ENCODE measurements around the gene TMPRSS11A.

The TMPRSS11A gene

DNA sequence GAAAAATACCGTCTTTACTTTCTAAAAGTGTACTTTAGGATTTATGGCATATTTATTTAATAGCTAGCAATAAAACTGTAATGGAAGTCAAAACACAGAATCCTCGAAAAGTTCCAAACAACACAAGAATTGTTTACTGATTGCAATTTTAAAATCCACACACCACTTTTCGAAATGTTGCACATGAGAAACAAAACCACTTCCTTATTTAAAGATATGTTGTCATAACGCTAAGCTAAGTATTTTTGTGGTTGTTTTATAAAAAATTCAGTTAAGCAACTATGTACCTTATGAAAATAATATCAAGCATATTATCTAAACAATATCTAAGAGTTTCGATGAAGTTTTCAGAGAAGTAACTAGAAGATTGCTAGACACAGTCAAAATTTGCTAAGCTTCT is 79.8 kb downstream of the TMPRSS11A start:
- Histone ChIP-seq H4K20me1 (ENCODE audit: insufficient read depth, low read length) (no peaks in the 10 kb centered on the region), H3K79me2 (ENCODE audit: low read length) (no peaks in the 10 kb centered on the region), H2AFZ (ENCODE audit: low read length) (no peak overlapping the region), H3F3A (ENCODE audit: insufficient read depth, low read length) (no peaks in the 10 kb centered on the region), H3K27ac (ENCODE audit: low read length) (no peak overlapping the region), H3K27me3 (replicated peaks; ENCODE audit: insufficient read depth, low read length) (no peaks in the 10 kb centered on the region), H3K9me2 (replicated peaks; ENCODE audit: insufficient read depth, low read length) (no peaks in the 10 kb centered on the region), H3K4me3 (ENCODE audit: low read length) (no peak overlapping the region), H3K4me1 (ENCODE audit: low read length) (no peaks in the 10 kb centered on the region), H3K9ac (ENCODE audit: low read length) (no peak overlapping the region), H3K36me3 (replicated peaks; ENCODE audit: insufficient read depth, low read length) (no peaks in the 10 kb centered on the region), H3K4me2 (ENCODE audit: low read depth, low read length) (no peak overlapping the region), H3K9me3 (replicated peaks; ENCODE audit: insufficient read depth, low read length) (no peaks in the 10 kb centered on the region)
- DNase-seq, result no peak
- no peak for TF ChIP-seq EZH2phosphoT487 (IDR thresholded peaks at IDR 0.05; ENCODE audit: low read length)
- no peak for TF ChIP-seq EZH2 (optimal IDR thresholded peaks at IDR 0.05; ENCODE audit: low read depth, low read length)
- TF ChIP-seq, protein P1, sequence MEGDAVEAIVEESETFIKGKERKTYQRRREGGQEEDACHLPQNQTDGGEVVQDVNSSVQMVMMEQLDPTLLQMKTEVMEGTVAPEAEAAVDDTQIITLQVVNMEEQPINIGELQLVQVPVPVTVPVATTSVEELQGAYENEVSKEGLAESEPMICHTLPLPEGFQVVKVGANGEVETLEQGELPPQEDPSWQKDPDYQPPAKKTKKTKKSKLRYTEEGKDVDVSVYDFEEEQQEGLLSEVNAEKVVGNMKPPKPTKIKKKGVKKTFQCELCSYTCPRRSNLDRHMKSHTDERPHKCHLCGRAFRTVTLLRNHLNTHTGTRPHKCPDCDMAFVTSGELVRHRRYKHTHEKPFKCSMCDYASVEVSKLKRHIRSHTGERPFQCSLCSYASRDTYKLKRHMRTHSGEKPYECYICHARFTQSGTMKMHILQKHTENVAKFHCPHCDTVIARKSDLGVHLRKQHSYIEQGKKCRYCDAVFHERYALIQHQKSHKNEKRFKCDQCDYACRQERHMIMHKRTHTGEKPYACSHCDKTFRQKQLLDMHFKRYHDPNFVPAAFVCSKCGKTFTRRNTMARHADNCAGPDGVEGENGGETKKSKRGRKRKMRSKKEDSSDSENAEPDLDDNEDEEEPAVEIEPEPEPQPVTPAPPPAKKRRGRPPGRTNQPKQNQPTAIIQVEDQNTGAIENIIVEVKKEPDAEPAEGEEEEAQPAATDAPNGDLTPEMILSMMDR (IDR thresholded peaks at IDR 0.05; ENCODE audit: low read length), result no peak

DNA sequence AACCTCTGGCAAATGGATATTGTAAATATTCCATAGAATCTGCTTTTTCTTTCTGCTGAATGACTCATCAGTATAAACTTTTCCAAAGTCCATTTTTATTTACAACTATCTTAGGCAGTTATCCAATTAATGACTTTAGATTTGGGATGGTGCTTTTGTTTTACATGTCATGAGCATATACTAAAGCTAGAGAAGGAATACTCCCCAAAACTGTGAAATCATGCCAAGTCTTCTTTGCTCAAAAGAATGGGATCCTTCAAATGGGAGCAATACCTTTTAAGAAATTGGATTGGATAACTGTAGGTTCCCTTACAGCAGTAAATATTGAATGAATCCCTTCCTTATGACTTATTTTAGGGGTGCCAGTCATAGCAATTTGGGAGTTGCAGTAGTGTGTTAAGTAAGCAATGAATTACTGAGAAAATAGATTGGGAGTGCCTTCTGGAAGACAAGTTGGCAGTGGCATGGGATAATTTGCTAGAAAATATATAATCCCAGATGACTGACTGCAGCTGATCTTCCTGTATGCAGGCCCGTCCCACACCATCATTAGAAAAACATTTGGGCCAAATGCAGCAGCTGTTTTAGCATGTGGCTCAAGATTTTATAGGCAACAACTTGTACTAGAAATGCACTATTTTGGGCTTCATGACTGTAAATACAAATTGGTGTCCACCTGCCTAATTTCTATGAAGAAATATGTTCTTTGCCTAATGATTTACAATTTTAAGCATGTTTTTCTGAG is 82.3 kb downstream of the TMPRSS11A start:
- Histone ChIP-seq H3K27me3 (replicated peaks; ENCODE audit: insufficient read depth, low read length) (no peaks in the 10 kb centered on the region), H3F3A (ENCODE audit: insufficient read depth, low read length) (no peaks in the 10 kb centered on the region), H3K9me2 (replicated peaks; ENCODE audit: insufficient read depth, low read length) (no peaks in the 10 kb centered on the region), H3K27ac (ENCODE audit: low read length) (no peak overlapping the region), H3K4me3 (ENCODE audit: low read length) (no peak overlapping the region), H3K4me1 (ENCODE audit: low read length) (no peaks in the 10 kb centered on the region), H3K9me3 (replicated peaks; ENCODE audit: insufficient read depth, low read length) (no peaks in the 10 kb centered on the region), H3K36me3 (replicated peaks; ENCODE audit: insufficient read depth, low read length) (no peaks in the 10 kb centered on the region), H2AFZ (ENCODE audit: low read length) (no peak overlapping the region), H3K4me2 (ENCODE audit: low read depth, low read length) (no peak overlapping the region), H3K79me2 (ENCODE audit: low read length) (no peaks in the 10 kb centered on the region), H4K20me1 (ENCODE audit: insufficient read depth, low read length) (no peaks in the 10 kb centered on the region), H3K9ac (ENCODE audit: low read length) (no peak overlapping the region)
- TF ChIP-seq EZH2phosphoT487 (IDR thresholded peaks at IDR 0.05; ENCODE audit: low read length), result no peak
- TF ChIP-seq EZH2 (optimal IDR thresholded peaks at IDR 0.05; ENCODE audit: low read depth, low read length), result no peak
- no peak for DNase-seq

DNA sequence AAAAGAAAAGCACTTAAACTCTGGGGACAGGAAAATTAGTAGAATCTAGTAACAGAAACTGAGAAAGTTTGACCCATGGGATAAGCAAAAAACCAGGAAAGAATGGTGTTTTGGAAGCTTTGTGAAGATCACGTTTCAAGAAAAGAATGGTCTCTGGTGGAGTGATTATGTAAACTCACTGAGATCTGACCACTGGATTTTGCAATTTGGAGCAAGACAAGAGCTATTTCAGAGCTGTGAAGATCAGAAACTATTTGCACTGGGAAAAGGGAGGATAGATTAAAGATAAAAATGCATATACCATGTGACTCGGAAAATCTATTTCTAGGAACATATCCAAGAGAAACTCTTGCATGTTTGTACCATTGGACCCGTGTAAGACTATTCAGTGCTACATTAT is 83.8 kb downstream of the TMPRSS11A start:
- Histone ChIP-seq H3K79me2 (ENCODE audit: low read length) (no peaks in the 10 kb centered on the region), H3K9ac (ENCODE audit: low read length) (no peak overlapping the region), H3K4me2 (ENCODE audit: low read depth, low read length) (no peak overlapping the region), H2AFZ (ENCODE audit: low read length) (no peak overlapping the region), H3K27ac (ENCODE audit: low read length) (no peak overlapping the region), H3K4me3 (ENCODE audit: low read length) (no peak overlapping the region), H3K4me1 (ENCODE audit: low read length) (no peaks in the 10 kb centered on the region), H3K9me2 (replicated peaks; ENCODE audit: insufficient read depth, low read length) (no peaks in the 10 kb centered on the region), H4K20me1 (ENCODE audit: insufficient read depth, low read length) (no peaks in the 10 kb centered on the region), H3K36me3 (replicated peaks; ENCODE audit: insufficient read depth, low read length) (no peaks in the 10 kb centered on the region), H3K27me3 (replicated peaks; ENCODE audit: insufficient read depth, low read length) (no peaks in the 10 kb centered on the region), H3K9me3 (replicated peaks; ENCODE audit: insufficient read depth, low read length) (no peaks in the 10 kb centered on the region), H3F3A (ENCODE audit: insufficient read depth, low read length) (no peaks in the 10 kb centered on the region)
- TF ChIP-seq EZH2phosphoT487 (IDR thresholded peaks at IDR 0.05; ENCODE audit: low read length) (no peak), EZH2 (optimal IDR thresholded peaks at IDR 0.05; ENCODE audit: low read depth, low read length) (no peak)
- TF ChIP-seq, protein P1 (IDR thresholded peaks at IDR 0.05; ENCODE audit: low read length), result no peak
- DNase-seq, result no peak

DNA sequence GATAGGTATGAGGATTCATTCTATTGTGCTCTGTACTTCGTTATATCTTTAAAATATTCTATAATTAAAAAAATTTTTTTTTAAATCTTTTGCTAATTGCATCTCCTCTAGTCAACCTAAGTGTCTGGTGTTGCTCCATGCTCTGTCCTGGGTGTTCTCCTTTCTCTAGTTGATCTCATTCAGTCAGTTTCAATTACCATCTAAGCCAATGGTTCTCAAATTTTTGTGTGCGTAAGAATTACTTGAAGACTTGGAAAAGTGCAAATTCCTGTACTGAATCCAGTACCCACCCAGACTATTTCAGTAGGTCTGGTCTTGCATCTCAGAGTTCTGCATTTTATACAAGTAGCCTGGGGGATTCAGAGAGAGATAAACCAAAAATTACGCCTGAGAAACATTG is 86.2 kb downstream of the TMPRSS11A start:
- no peaks in the 10 kb centered on the region for H3K9me3 ChIP-seq (replicated peaks; ENCODE audit: insufficient read depth, low read length)
- no peak overlapping the region for H3K4me2 ChIP-seq (ENCODE audit: low read depth, low read length)
- H3K27ac ChIP-seq (ENCODE audit: low read length), result no peak overlapping the region
- no peaks in the 10 kb centered on the region for H3K4me1 ChIP-seq (ENCODE audit: low read length)
- H3K36me3 ChIP-seq (replicated peaks; ENCODE audit: insufficient read depth, low read length), result no peaks in the 10 kb centered on the region
- no peaks in the 10 kb centered on the region for H4K20me1 ChIP-seq (ENCODE audit: insufficient read depth, low read length)
- no peak overlapping the region for H2AFZ ChIP-seq (ENCODE audit: low read length)
- no peaks in the 10 kb centered on the region for H3K9me2 ChIP-seq (replicated peaks; ENCODE audit: insufficient read depth, low read length)
- no peaks in the 10 kb centered on the region for H3K27me3 ChIP-seq (replicated peaks; ENCODE audit: insufficient read depth, low read length)
- H3F3A ChIP-seq (ENCODE audit: insufficient read depth, low read length), result no peaks in the 10 kb centered on the region
- no peak overlapping the region for H3K4me3 ChIP-seq (ENCODE audit: low read length)
- no peak overlapping the region for H3K9ac ChIP-seq (ENCODE audit: low read length)
- no peaks in the 10 kb centered on the region for H3K79me2 ChIP-seq (ENCODE audit: low read length)
- no peak for DNase-seq
- TF ChIP-seq EZH2 (optimal IDR thresholded peaks at IDR 0.05; ENCODE audit: low read depth, low read length) (no peak), EZH2phosphoT487 (IDR thresholded peaks at IDR 0.05; ENCODE audit: low read length) (no peak)
- TF ChIP-seq, protein P1 (IDR thresholded peaks at IDR 0.05; ENCODE audit: low read length), result no peak
